Endometrial microvascular endothelial cells (primary cell): ENCODE results near the gene MED16. TPM values are rescaled to one million over a fixed set of nuclear protein-coding genes. Genes with fewer than 3 reads are reported as not detected.
"Not testable (repeated sequence)": the region's sequence is repeated elsewhere in the genome, so short reads cannot be mapped to it uniquely, and the experiment has no call there.

ENCODE experiments used
- in situ Hi-C: cut with HindIII; loops from 2 replicates; pipeline ENCODE4 v1.10.0; 2017; ENCODE audit warnings: low sequenced_read_pairs, low pct_unique_long_range_greater_than_20kb; ENCODE audit errors: inconsistent ontology term
- total RNA-seq: library from RNA; depleted of rRNA; stranded (reverse); fragments of >200 nt; gene quantifications from one replicate; pipeline ENCODE4 v1.2.3, GENCODE V29; 2015; ENCODE audit errors: inconsistent ontology term

Gene MED16
- total RNA-seq, 1 donor from 2014 or later: 48.9 TPM

- in situ Hi-C loops: no loop called here
Observed at GRCh38 chr19:892243-892893, 619 bp downstream of the MED16 start.

- in situ Hi-C loops: not testable (repeated sequence)
Observed at GRCh38 chr19:891421-892200, 1.4 kb downstream of the MED16 start.

DNA sequence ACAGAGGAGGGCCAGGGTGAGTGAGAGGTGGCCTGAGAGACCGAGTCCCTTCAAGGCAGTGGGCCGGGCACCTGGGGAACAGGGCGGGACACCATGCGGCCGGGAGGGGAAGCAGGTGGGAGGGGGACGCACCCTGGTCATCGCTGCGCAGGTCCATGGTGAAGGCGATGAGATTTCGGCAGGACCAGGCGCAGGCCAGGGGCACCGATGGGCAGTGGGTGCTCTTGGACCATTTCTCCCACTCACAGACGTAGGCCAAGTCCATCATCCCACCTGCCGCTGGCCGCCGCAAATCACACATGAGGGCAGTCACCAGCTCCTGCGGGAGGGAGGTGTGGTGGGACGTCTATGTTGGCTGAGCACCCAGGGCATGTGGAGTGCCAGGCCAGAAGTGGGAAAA, 2.2 kb downstream of the MED16 start:
- in situ Hi-C loops: no loop called here

DNA sequence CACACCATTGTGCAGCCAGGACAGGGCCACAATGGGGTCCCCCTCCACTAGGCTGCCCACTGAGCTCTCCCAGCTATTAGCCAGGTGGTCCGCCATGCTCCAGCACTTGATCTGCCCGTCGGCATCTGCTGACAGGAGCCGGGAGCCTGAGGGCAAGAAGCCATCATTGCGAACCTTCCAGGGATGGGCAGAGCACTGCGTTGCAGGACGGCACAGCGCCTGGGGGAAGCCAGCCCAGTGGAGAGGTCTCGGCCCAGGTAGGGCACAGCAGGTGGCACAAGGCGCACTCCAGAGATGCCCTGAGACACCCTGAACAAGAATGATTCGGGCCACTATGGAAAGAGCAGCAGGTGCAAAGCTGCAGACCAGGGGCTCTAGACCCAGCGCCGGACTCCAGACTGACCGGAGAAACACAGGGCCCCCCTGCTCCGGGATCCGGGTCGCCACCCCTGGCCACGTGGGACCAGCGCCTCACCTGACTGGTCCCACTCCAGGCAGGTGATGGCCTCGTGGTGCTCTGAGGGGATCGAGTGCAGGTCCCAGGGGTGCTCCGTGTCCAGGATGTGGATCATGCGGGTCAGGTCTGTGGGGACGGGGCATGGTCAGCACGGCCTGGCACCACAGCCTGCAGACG, 3.2 kb downstream of the MED16 start:
- in situ Hi-C loops: no loop called here

GRCh38 chr19:888581-889385, 4.2 kb downstream of the MED16 start:
- in situ Hi-C loops: no loop called here

DNA sequence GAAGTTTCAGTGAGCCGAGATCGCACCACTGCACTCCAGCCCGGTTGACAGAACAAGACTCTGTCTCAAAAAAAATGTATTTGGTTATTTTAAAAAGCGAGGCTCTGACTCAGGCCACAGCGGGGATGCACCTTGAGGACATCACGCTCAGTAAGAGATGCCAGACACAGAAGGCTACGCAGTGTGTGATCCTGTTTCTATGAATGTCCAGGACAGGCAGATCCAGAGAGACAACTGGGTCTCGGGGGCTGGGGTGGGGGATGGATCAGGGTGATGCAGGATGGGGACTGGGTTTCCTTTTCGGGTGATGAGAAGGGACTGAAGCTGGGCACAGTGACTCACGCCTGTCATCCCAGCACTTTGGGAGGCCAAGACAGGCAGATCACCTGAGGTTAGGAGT, 5.4 kb downstream of the MED16 start:
- in situ Hi-C loops: no loop called here

- in situ Hi-C loops: no loop called here
Observed at GRCh38 chr19:887072-887471, 5.9 kb downstream of the MED16 start.

DNA sequence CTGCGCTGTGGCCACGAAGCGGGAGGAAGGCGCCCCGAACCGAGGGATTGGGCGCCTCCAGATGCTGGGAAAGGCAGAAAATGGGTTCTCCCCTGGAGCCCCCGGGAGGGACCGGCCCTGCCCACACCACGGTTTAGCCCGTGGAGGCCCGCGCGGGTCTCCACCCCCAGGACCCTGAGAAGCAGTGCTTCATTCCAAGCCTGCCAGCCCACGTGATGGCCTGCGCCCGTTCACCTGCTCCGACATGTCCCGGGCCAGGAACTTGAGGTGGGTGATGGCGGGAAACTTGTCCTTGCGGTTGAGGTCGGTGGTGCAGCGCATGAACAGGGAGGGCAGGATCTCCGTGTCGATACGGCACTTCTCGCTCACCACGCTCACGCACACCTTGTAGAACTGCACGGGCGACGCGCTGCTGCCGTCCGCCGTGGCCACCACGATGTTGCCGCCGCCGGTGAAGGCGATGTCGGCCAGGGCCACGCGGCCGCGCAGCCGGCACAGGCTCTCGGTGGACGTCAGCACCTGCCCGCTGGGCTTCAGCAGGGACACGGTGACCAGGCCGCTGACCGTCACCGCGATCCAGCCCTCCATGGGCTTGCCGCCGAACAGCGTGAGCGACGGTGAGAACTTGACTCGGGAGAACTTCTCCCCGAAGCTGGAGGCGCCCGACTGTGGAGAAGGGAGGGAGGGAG, 7.3 kb downstream of the MED16 start:
- in situ Hi-C loops: no loop called here

GRCh38 chr19:884420-885211, 8.4 kb downstream of the MED16 start:
- in situ Hi-C loops: no loop called here

DNA sequence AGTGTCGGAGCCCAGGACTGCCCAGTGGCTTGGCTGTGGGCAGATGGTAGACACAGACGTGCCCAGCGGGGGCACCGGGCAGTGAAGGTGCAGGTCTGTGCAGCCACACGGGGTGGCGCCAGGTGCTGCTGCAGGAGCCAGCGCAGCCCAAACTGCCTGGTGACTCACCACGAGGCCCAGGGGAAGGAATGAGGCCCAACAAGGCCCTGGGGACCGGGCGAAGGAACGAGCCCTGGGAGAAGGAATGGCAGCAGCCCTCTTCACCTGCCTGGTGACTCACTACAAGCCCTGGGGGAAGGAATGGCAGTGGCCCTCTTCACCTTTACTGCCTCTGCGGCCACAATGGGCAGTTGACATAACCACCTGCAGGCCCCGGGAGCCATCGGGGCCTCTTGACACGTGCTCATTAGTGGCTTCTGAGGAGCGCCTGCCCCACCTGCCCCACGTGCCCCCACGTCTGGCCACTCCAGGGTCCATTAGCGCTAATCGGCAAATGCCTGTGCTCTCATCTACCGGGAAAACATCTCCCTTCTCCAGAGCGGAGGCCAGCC, 9.3 kb downstream of the MED16 start:
- in situ Hi-C loops: no loop called here

DNA sequence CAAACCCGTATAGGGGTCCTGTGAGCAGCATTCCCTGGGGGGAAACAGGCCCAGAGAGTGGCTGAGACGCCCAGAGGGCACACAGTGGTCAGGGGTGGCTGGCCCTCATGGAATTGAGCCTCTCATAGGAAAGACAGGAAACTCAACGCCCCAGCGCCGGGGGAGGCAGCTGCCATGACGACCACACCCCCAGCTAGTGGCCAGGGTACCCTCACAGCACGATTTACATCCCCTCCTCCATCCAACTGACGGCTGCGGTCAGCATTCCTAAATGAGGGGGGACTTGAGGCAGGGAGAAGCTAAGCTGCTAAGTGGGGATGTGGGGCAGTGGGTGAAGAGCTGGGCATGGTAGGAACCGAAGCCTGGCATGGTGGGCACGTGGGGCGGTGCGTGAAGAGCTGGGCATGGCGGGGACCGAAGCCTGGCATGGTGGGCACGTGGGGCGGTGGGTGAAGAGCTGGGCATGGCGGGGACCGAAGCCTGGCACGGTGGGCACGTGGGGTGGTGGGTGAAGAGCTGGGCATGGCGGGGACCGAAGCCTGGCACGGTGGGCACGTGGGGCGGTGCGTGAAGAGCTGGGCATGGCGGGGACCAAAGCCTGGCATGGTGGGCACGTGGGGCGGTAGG, 10.0 kb downstream of the MED16 start:
- in situ Hi-C loops: no loop called here

- in situ Hi-C loops: no loop called here
Observed at GRCh38 chr19:881385-882071, 11.5 kb downstream of the MED16 start.

DNA sequence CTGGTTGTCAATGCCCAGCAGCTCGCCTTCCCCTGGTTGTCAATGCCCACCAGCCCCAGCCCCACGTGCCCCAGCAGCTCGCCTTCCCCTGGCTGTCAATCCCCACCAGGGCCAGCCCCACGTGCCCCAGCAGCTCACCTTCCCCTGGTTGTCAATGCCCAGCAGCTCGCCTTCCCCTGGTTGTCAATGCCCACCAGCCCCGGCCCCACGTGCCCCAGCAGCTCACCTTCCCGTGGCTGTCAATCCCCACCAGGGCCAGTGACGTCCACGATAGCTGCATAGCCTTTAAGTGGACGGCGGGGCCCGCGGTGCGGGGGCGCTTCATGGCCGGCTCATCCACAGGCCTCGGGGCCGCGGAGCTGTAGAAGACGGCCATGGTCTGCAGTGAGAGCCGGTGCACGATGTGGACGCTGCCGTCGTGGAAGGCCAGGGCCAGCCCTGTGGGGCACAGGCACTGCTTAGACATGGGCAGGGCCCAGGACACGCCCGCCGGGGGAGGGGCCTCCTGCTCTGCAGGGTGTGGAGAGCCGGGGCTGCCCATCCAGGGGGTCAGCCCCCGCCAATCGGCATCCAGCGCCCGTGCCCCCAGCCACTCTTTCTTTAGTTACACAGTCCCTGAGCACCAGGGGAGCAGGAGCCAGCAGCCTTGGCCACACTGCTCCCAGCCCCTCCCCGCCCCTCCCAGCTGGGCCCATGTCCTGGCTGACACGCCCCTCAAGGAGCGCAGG, 13.1 kb downstream of the MED16 start:
- in situ Hi-C loops: no loop called here

DNA sequence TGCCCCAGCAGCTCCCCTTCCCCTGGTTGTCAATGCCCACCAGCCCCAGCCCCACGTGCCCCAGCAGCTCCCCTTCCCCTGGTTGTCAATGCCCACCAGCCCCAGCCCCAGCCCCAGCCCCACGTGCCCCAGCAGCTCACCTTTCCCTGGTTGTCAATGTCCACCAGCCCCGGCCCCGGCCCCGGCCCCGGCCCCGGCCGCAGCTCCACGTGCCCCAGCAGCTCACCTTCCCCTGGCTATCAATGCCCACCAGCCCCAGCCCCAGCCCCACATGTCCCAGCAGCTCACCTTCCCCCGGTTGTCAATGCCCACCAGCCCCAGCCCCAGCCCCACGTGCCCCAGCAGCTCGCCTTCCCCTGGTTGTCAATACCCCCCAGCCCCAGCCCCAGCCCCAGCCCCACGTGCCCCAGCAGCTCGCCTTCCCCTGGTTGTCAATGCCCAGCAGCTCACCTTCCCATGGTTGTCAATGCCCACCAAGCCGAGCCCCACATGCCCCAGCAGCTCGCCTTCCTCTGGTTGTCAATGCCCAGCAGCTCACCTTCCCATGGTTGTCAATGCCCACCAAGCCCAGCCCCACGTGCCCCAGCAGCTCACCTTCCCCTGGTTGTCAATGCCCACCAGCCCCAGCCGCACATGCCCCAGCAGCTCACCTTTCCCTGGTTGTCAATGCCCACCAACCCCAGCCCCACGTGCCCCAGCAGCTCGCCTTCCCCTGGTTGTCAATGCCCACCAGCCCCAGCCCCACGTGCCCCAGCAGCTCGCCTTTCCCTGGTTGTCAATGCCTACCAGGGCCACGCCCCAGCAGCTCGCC, 14.0 kb downstream of the MED16 start:
- in situ Hi-C loops: not testable (repeated sequence)

- in situ Hi-C loops: not testable (repeated sequence)
Observed at GRCh38 chr19:877992-878660, 14.9 kb downstream of the MED16 start.
